Cardiac muscle cell (in vitro differentiated cells and primary cell): Measurements from ENCODE around the gene GOLGA1. TPM values are rescaled to one million over a fixed set of nuclear protein-coding genes. Genes with fewer than 3 reads are reported as not detected.

Experiments
- DNase-seq, 2 donors: peaks; one replicate each; pipeline versions ENCODE4 v3.0.0 to v3.0.0-alpha.2; 2010 to 2017; ENCODE audit warnings: low read depth in 1 of 2, low spot score in 1 of 2
- H3K27ac ChIP-seq: fragments of 200-600 bp; sonication (generic); 2 replicates; pipeline ENCODE4 v1.5.1; 2016
- H3K27me3 ChIP-seq: fragments of 200-600 bp; sonication (generic); 2 replicates; pipeline ENCODE4 v1.6.0; 2016; ENCODE audit warnings: control low read depth
- H3K36me3 ChIP-seq: fragments of 200-600 bp; sonication (generic); 2 replicates; pipeline ENCODE4 v1.5.1; 2016; ENCODE audit warnings: control low read depth
- H3K4me1 ChIP-seq: fragments of 200-600 bp; sonication (generic); 2 replicates; pipeline ENCODE4 v1.8.1; 2017; ENCODE audit warnings: low read depth, mild to moderate bottlenecking, mixed run types
- H3K4me3 ChIP-seq: fragments of 200-600 bp; sonication (generic); 2 replicates; pipeline ENCODE4 v1.5.1; 2016; ENCODE audit warnings: mild to moderate bottlenecking
- H3K9me3 ChIP-seq: fragments of 200-600 bp; sonication (generic); 2 replicates; pipeline ENCODE4 v1.5.1; 2017; ENCODE audit warnings: low read depth, mild to moderate bottlenecking, control low read depth
- polyA plus RNA-seq: library from polyadenylated mRNA; unstranded; fragments of >200 nt; fragmentation: Nextera tagmentation; extraction: Ambion mirVana; gene quantifications from 2 replicates; pipeline ENCODE4 v1.2.1, GENCODE V29; 2016
- total RNA-seq: library from RNA; depleted of rRNA; stranded (reverse); fragments of >200 nt; gene quantifications from 2 replicates; pipeline ENCODE4 v1.2.3, GENCODE V29; 2016
- TF ChIP-seq, protein P1 (sequence below): IDR thresholded peaks from 2 replicates; pipeline ENCODE4 v1.5.1; 2012; ENCODE audit warnings: low read depth, mild to moderate bottlenecking, low read length

Gene GOLGA1
- total and polyA plus RNA-seq, 2 experiments from 2014 or later: 15.0 to 21.1 TPM

DNA sequence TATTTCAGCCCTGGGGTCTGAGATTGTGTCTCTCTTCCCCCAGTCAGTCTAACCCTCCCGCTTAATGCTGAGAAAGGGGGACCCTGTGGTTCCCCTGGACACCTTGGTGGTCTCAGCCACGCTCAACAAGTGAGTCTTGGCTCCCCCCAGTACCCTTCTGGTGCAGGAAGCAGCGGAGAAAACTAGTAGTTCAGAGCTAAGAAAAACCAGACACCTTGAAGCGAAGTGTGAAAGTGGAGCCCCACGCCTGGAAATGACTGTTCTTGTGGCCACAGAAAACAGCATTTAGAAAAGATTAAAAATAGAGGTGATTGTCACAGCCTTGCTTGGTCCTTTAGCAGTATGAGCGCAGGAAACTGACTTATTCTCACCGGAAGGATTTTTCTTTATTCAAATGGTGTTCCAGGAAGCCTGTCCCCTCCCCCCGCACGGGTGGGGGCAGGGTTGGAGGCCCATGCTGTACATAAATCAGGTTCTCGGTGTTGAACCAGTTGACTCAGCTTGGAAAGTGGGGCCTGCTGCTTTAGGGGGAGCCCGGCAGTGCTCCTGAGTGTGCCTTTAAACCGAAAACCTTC, 70.8 kb downstream of the GOLGA1 start:
- Histone ChIP-seq H3K4me1 (peaks cover 24% of the 10 kb centered on the region), H3K36me3 (peaks cover 4% of the 10 kb centered on the region), H3K27ac (peak overlapping the region; percentile 98), H3K27me3 (no peaks in the 10 kb centered on the region), H3K9me3 (no peaks in the 10 kb centered on the region), H3K4me3 (peak overlapping the region; percentile 98)
- peak; percentile 22 to 49 for DNase-seq
- TF ChIP-seq, protein P1, sequence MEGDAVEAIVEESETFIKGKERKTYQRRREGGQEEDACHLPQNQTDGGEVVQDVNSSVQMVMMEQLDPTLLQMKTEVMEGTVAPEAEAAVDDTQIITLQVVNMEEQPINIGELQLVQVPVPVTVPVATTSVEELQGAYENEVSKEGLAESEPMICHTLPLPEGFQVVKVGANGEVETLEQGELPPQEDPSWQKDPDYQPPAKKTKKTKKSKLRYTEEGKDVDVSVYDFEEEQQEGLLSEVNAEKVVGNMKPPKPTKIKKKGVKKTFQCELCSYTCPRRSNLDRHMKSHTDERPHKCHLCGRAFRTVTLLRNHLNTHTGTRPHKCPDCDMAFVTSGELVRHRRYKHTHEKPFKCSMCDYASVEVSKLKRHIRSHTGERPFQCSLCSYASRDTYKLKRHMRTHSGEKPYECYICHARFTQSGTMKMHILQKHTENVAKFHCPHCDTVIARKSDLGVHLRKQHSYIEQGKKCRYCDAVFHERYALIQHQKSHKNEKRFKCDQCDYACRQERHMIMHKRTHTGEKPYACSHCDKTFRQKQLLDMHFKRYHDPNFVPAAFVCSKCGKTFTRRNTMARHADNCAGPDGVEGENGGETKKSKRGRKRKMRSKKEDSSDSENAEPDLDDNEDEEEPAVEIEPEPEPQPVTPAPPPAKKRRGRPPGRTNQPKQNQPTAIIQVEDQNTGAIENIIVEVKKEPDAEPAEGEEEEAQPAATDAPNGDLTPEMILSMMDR: no peak

DNA sequence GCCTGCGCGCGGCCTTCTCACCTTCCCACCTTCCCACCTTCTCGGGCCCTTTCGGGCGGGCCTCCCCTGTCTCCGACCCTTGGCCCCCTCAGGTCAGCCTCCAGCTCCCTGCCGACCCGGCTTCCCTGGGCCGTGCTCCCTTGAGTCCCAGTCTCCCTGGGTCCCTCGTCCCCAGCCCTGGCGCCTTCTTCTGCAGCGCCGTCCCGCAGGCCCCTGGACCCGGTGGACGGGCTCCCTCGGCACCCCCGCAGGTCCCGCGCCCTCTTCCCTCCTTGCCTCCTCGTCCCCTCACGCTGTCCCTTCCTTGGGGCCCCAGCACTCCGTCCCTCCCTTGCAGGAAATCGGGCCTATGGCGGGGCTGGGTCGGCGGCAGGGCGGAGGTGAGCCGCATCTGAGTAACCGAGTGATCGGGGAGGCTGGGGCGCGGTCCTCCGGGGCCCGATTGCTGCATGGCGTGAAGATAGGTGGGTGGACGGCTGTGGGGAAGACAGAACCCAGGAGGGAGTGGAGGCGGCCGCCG, 71.4 kb downstream of the GOLGA1 start:
- peaks cover 24% of the 10 kb centered on the region for H3K4me1 ChIP-seq
- peak overlapping the region; percentile 98 for H3K27ac ChIP-seq
- peak in 1 of 2 donors; percentile 45 for DNase-seq
- peak overlapping the region; percentile 98 for H3K4me3 ChIP-seq
- no peaks in the 10 kb centered on the region for H3K9me3 ChIP-seq
- H3K27me3 ChIP-seq: no peaks in the 10 kb centered on the region
- no peaks in the 10 kb centered on the region for H3K36me3 ChIP-seq
- TF ChIP-seq, protein P1: no peak

- peaks cover 24% of the 10 kb centered on the region for H3K4me1 ChIP-seq
Observed at GRCh38 chr9:124868511-124869465, 72.1 kb downstream of the GOLGA1 start.

GRCh38 chr9:124863371-124863871, 77.5 kb downstream of the GOLGA1 start:
- TF ChIP-seq, protein P1: no peak
- peaks cover 11% of the 10 kb centered on the region for H3K4me1 ChIP-seq
- DNase-seq: no peak
- H3K27ac ChIP-seq: peak overlapping the region; percentile 56
- no peaks in the 10 kb centered on the region for H3K9me3 ChIP-seq
- peaks cover 19% of the 10 kb centered on the region for H3K36me3 ChIP-seq
- no peak overlapping the region for H3K4me3 ChIP-seq
- H3K27me3 ChIP-seq: no peaks in the 10 kb centered on the region

More at GRCh38 chr9:124868511-124869465, 72.1 kb downstream of the GOLGA1 start:
- Histone ChIP-seq H3K27ac (peak overlapping the region; percentile 98), H3K36me3 (no peaks in the 10 kb centered on the region), H3K27me3 (no peaks in the 10 kb centered on the region), H3K9me3 (no peaks in the 10 kb centered on the region), H3K4me3 (peak overlapping the region; percentile 98)
- peak; percentile 87 to 90 for DNase-seq
- TF ChIP-seq, protein P1: peak; percentile 18
